Hepatocyte (in vitro differentiated cells): ENCODE results near the gene MAS1.

Source experiments
- CTCF ChIP-seq: fragments of 200-600 bp; sonication (generic); IDR thresholded peaks from 2 replicates; pipeline ENCODE4 v1.5.1; 2016; ENCODE audit warnings: antibody characterized with exemption, mild to moderate bottlenecking; ENCODE audit not compliant: poor library complexity
- EZH2 ChIP-seq: fragments of 200-600 bp; sonication (generic); IDR thresholded peaks from 2 replicates; pipeline ENCODE4 v1.6.1; 2016; ENCODE audit warnings: antibody characterized with exemption, mild to moderate bottlenecking, borderline replicate concordance

- no peak for TF ChIP-seq CTCF
- TF ChIP-seq EZH2 = no peak
Observed at GRCh38 chr6:159858259-159858658, 32.5 kb upstream of the MAS1 start.
